ENCODE results near the gene PACRG.

The PACRG gene

GRCh38 chr6:163226836-163227485 lies 499.2 kb downstream of the PACRG start:
- DNase-seq (ENCODE audit: low read depth, low spot score): no peak
- TF ChIP-seq CTCF (IDR thresholded peaks at IDR 0.05; ENCODE audit: insufficient read depth, low read length, missing control alignments): no peak
- POLR2A ChIA-PET: no interaction called here
- no peak overlapping the region for H3K4me3 ChIP-seq (ENCODE audit: low read depth, low read length)
- CTCF ChIA-PET: no interaction called here

- ChIA-PET POLR2A (no interaction called here), CTCF (interaction anchor here (0.7 kb wide), 1 partner anchor 10 kb away, joined by 3 read pairs; no protein-coding TSS in a partner anchor)
- no peak for DNase-seq (ENCODE audit: low read depth, low spot score)
- no peak overlapping the region for H3K4me3 ChIP-seq (ENCODE audit: low read depth, low read length)
- TF ChIP-seq CTCF (IDR thresholded peaks at IDR 0.05; ENCODE audit: insufficient read depth, low read length, missing control alignments): no peak
These were observed 500.3 kb downstream of the PACRG start for GRCh38 chr6:163228041-163228440.

- TF ChIP-seq CTCF (IDR thresholded peaks at IDR 0.05; ENCODE audit: insufficient read depth, low read length, missing control alignments): no peak
- ChIA-PET POLR2A (no interaction called here), CTCF (no interaction called here)
- no peak overlapping the region for H3K4me3 ChIP-seq (ENCODE audit: low read depth, low read length)
- no peak for DNase-seq (ENCODE audit: low read depth, low spot score)
These were observed 501.3 kb downstream of the PACRG start for GRCh38 chr6:163229050-163229449.

GRCh38 chr6:163230901-163231300 lies 503.1 kb downstream of the PACRG start:
- no peak for DNase-seq (ENCODE audit: low read depth, low spot score)
- TF ChIP-seq CTCF (IDR thresholded peaks at IDR 0.05; ENCODE audit: insufficient read depth, low read length, missing control alignments): no peak
- no peak overlapping the region for H3K4me3 ChIP-seq (ENCODE audit: low read depth, low read length)
- ChIA-PET POLR2A (no interaction called here), CTCF (no interaction called here)

GRCh38 chr6:163231356-163232014 lies 503.7 kb downstream of the PACRG start:
- DNase-seq (ENCODE audit: low read depth, low spot score): no peak
- no peak for TF ChIP-seq CTCF (IDR thresholded peaks at IDR 0.05; ENCODE audit: insufficient read depth, low read length, missing control alignments)
- ChIA-PET POLR2A (no interaction called here), CTCF (no interaction called here)
- H3K4me3 ChIP-seq (ENCODE audit: low read depth, low read length): no peak overlapping the region

GRCh38 chr6:163232015-163232523 lies 504.3 kb downstream of the PACRG start:
- no peak overlapping the region for H3K4me3 ChIP-seq (ENCODE audit: low read depth, low read length)
- DNase-seq (ENCODE audit: low read depth, low spot score): no peak
- ChIA-PET POLR2A (no interaction called here), CTCF (no interaction called here)
- no peak for TF ChIP-seq CTCF (IDR thresholded peaks at IDR 0.05; ENCODE audit: insufficient read depth, low read length, missing control alignments)

All from AG04449 (cell line).